GM19193 (cell line): Measurements from ENCODE around the gene HMCN1.

Experiments
- POLR2A ChIP-seq: IDR thresholded peaks from 4 replicates; pipeline ENCODE4 v1.6.1; 2011; ENCODE audit not compliant: insufficient read depth, insufficient read length; ENCODE audit errors: extremely low read depth

HMCN1 gene

GRCh38 chr1:185984113-185984836, 250.1 kb downstream of the HMCN1 start:
- no peak for TF ChIP-seq POLR2A

GRCh38 chr1:185987611-185988321, 253.6 kb downstream of the HMCN1 start:
- TF ChIP-seq POLR2A = no peak

- TF ChIP-seq POLR2A = no peak
Measured at GRCh38 chr1:185990565-185990964, 256.4 kb downstream of the HMCN1 start.

- TF ChIP-seq POLR2A = no peak
Measured at GRCh38 chr1:185991266-185991665, 257.1 kb downstream of the HMCN1 start.

- TF ChIP-seq POLR2A = no peak
Measured at GRCh38 chr1:185996211-185996610, 262.0 kb downstream of the HMCN1 start.

- no peak for TF ChIP-seq POLR2A
Measured at GRCh38 chr1:185998391-185998790, 264.2 kb downstream of the HMCN1 start.

- TF ChIP-seq POLR2A = no peak
Measured at GRCh38 chr1:186002406-186002805, 268.2 kb downstream of the HMCN1 start.

- no peak for TF ChIP-seq POLR2A
Measured at GRCh38 chr1:186009039-186009737, 275.0 kb downstream of the HMCN1 start.

- no peak for TF ChIP-seq POLR2A
Measured at GRCh38 chr1:186014370-186015037, 280.3 kb downstream of the HMCN1 start.

- TF ChIP-seq POLR2A = no peak
Measured at GRCh38 chr1:186016856-186017255, 282.7 kb downstream of the HMCN1 start.

- no peak for TF ChIP-seq POLR2A
Measured at GRCh38 chr1:186022184-186022583, 288.0 kb downstream of the HMCN1 start.

- TF ChIP-seq POLR2A = no peak
Measured at GRCh38 chr1:186026946-186027345, 292.8 kb downstream of the HMCN1 start.

GRCh38 chr1:186027621-186028020, 293.4 kb downstream of the HMCN1 start:
- no peak for TF ChIP-seq POLR2A

- TF ChIP-seq POLR2A = no peak
Measured at GRCh38 chr1:186030453-186030852, 296.3 kb downstream of the HMCN1 start.

GRCh38 chr1:186033847-186034271, 299.7 kb downstream of the HMCN1 start:
- no peak for TF ChIP-seq POLR2A
